SK-N-SH treated with all-trans-retinoic acid at 6 μM for 48 hours (cell line): ENCODE measurements around the gene ZNF728.

Source experiments
- CSDC2 ChIP-seq: fragments of 250-450 bp; sonication (Bioruptor Pico); IDR thresholded peaks from 2 replicates; pipeline ENCODE4 v1.5.0; 2020; ENCODE audit warnings: mild to moderate bottlenecking, moderate library complexity
- POU6F1 ChIP-seq: fragments of 250-450 bp; sonication (Bioruptor Pico); IDR thresholded peaks from 2 replicates; pipeline ENCODE4 v1.8.0; 2021; ENCODE audit warnings: low read depth, mild to moderate bottlenecking, moderate library complexity, borderline replicate concordance
- RARB ChIP-seq: fragments of 250-450 bp; sonication (Bioruptor Pico); IDR thresholded peaks from 2 replicates; pipeline ENCODE4 v1.8.0; 2021; ENCODE audit warnings: mild to moderate bottlenecking, moderate library complexity
- TCF4 ChIP-seq: fragments of 250-450 bp; sonication (Bioruptor Pico); IDR thresholded peaks from 2 replicates; pipeline ENCODE4 v1.8.0; 2021; ENCODE audit warnings: mild to moderate bottlenecking, moderate library complexity, borderline replicate concordance
- ZFP30 ChIP-seq: fragments of 450-650 bp; formaldehyde crosslinking; IDR thresholded peaks from 2 replicates; pipeline ENCODE4 v1.5.0; 2022; ENCODE audit warnings: mild to moderate bottlenecking, moderate library complexity

GRCh38 chr19:22945560-22945959 lies 57.4 kb downstream of the ZNF728 start:
- no peak for TF ChIP-seq RARB (CRISPR knock-in tag)
- no peak for TF ChIP-seq ZFP30 (CRISPR knock-in tag)
- TF ChIP-seq TCF4 (CRISPR knock-in tag), result no peak
- no peak for TF ChIP-seq POU6F1
- TF ChIP-seq CSDC2 (CRISPR knock-in tag), result no peak
